Stimulated activated CD4-positive, alpha-beta T cell treated with anti-CD3 and anti-CD28 coated beads, Interleukin-12 subunit alpha, Interleukin-12 subunit beta, amount 100 ng/mL, for 4 hours (primary cell): Measurements from ENCODE around the gene SYNPO.

ENCODE experiments used
- DNase-seq: peaks from one replicate; pipeline ENCODE4 v3.0.0-alpha.2; 2020

Gene SYNPO

DNA sequence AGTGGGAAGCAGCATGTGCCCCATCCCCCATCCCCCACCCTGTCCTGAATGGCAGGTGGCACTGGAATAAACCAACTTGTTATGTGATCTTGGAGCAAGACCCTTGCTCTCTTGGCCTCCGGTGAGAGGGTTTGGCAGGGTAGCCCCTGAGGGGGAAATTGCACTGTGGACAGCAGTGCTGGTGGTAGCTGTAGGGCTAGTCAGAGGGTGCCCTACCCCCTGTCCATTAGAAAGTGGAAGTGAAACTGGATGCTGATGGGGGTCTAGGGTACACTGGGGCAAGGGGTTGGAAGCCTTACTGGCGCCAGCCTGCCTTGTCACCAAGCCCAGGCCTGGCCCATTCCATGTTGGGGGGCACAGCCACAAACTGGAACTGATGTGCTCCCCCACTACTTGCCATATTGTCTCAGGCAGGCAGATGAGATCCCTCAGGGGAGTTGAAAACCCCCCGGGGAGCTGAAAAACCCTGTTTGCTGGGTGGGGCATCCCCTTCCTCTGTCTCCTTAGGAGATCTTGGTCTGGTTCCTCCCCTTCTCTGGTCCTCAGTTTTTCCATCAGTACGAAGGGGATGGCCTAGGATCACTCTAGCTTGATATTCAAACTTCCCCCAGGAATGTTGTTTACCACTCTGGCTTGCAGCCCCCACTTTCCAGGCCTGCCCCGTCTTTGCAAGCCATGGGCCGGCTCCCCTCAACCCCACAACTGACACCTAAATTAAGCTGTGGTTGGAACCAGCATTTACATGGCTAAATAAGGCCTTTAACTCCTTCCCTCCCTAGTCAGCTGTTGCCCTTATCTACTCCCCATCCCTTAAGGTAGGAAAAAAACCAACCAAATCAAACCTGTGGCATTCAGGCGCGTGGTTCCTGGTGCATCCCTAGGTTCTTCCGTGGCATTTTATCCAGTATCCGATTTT, 14.4 kb upstream of the SYNPO start:
- DNase-seq: no peak

DNA sequence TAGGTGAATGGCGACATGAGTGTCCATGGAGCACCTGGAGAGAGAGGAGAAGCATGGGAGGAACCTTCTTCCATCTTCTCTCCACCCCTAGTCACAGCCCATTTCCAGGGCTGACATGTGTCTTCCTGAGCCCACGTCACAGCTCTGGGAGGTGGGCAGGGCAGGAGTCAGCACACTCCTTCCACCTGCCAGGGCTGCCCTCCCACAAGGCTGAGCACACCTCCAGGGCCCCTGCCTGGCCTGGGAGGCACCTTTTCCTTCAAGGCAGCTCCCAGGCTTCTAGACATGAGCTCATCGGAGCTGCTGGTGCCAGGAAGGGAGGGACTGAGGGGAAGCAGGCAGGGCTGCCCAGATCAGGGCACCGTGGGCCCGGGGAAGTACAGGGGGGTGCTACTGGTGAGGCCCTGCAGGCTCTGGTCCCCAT, 13.6 kb upstream of the SYNPO start:
- DNase-seq: no peak

DNA sequence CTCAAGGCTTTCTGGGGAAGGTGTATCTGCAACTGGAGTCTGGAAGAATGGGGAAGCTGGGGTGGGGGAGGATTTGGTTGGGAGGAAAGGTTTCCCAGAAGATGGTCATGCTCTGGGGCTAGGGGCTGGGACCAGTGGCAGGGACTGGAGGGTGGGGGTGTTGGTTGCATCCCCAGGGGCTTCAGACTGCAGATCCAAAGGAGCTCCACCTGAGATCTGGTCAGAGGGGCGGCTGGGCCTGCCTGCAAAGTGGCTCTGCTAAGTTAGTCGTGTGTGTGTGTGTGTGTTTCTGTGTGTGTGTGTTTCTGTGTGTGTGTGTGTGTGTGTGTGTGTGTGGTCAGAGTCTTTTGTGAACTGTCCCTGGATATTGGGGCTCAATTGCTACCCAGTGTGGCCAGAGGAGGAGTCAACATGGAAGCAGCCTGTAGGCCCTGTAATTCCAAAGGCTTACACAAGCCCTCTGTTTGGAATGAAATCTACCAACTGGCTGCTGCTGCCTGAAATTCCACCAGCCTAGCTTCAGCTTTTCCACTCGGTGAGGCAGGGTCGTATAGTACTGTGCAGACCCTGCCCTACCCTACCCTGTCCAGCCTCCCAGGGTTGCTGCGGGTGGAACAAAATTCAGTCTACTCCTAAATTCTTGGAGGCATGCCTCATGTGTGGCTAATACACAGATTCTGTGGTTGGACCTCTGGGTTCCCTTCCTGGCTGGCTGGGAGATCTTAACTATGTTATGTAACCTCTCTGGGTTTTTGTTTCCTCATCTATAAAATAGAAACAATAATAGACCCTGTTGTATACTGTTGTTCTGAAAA, 12.5 kb upstream of the SYNPO start:
- no peak for DNase-seq

DNA sequence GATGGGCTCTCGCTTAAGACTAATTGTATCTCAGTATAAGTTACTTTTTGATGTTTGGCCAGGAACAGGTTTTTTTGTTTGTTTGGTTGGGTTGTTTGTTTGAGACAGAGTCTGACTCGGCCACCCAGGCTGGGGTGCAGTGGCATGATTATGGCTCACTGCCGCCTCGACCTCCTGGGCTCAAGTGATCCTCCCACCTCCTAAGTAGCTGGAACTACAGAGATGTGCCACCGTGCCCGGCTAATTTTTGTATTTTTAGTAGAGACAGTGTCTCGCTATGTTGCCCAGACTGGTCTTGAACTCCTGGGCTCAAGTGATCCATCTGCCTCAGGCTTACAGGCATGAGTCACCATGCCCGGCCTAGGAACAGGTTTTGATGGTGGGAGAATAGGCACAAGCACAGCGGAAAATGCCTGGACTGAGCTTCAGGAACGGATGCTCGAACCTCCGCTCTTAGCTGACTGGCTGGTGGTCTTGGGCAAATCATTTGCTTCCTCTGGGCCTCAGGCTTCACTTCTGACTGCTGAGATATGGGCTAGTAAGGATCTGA, 11.4 kb upstream of the SYNPO start:
- DNase-seq: no peak

DNA sequence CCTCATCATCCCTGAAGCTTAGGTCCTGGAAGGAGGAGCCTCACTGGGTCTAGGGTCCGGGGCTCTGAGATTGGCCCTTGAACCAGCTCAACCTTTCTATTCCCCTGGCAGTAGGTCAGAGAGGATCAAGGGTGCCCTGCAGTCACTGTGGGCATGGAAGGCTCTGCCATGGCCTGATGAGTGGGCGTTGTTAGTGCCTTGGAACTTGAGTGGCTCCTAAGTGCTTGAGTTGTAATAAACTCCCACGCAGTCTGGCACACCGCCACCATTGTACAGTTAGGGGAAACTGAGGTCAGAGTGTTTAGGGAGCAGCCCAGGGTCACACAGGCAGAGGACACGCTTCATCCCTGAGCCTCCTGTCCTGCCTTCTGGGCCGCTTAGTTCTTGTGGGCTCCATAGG, 10.4 kb upstream of the SYNPO start:
- DNase-seq: no peak

DNA sequence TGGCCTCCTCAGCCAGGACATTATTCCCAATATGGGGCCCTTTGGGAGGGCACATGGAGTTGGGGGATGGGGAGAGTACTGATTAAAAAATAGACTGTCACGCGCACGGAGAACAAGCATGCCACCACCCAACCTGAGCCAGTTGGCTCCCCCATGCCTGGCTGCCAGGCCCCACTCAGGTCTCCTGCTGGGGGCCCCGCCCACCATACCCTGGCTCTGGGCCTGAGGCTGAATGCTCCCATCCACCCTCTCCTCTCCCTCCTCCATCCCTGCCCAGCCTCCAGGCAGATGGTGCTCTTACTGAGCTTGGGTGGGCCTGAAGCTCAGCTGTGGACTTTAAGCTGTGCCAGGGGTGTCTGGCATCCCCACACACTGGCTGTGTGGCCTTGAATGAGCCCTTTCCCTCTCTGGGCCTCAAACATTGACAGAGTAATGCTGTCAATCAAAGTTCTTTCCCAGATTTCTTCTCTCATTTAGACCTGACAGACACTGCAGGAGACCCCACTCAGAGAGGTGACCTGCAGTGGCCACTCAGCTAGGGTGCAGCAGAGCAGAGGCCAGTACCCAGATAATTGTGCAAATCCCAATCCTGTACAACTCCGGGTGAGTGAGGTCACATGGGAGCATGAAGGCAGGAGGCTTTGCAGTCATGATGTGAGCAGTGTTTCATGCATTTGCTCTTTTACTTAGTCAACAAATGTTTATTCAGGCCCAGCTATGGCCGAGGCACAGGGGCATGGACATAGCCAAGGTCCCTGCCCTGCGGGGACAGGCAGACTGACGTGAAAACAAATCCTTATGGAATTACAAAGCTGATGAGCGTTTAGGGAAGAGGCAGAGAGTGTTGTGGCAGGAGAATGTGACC, 9.8 kb upstream of the SYNPO start:
- no peak for DNase-seq

DNA sequence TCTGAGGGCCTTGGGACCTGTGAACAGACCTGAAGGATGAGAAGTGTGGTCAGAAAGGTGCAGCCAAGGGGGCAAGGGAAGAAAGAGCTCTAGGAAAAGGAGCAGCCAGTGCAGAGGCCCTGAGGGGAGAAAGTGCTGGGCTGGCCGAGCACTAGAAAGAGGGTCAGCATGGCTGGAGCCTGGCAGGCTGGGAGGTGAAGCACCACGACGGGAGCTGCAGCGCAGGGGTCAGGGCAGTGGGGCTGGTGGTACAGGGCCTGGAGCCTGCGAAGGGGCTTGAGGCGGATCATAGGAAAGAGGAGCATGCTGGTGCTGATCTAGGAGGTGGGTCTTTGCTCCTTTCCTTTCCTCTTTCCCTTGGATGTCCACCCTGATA, 9.1 kb upstream of the SYNPO start:
- DNase-seq: no peak

DNA sequence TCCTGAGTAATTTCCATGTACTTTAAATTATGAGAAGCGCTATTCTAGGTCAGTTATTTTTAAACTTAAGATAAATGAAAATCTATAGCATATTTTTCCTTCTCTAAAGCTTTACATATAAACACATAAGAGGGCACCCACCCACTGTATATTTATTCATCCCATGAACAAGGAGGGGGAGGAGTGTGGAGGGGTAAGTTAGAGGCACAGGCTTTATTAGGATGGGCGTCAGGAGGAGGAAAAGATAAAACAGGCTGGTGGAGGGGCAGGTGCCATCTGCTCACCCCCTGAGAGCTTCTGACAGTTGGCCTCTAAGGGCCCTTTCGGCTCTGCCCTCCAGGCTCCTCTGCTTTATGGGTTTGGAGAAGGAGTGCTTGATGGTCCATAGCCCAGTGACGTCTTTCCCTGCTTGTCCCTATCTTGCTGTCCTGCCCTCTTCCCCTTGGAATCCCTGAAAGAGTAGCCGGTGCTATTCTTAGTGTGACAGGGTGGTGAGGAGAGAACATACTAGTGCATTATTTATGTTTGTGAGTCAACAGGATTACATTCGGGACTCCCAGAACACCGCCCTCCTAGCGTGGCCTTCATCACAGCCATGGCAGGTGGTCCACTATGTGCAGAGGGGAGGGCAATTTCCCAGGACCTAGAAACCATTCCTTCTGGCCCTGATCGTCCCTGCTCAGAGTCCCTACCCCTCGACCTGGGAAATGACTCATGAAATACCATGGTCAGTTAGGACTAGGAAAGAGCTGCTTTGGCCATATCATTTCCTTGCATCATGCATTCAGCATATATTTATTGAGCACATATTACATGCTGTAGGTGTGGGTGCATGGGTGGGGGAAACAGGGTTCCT, 7.9 kb upstream of the SYNPO start:
- no peak for DNase-seq

DNA sequence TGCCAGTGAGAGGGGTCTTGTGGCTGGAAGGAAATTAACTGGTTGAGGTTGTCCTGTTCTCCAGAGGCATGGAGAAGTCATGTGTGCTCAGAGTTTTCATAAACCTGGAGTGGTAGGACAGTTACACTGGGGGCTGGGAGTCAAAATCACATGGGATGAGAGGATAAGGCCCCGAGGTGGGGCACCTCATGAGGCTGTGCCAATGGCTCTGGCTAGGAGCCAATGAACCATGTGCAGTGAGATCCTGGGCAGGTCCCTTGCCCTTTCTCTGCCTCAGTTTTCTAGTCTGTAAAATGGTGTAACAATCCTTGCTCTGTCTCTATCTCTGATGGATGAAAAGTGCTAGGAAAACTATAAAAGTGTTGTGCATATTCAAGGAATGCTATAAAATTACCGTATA, 7.0 kb upstream of the SYNPO start:
- DNase-seq: no peak

DNA sequence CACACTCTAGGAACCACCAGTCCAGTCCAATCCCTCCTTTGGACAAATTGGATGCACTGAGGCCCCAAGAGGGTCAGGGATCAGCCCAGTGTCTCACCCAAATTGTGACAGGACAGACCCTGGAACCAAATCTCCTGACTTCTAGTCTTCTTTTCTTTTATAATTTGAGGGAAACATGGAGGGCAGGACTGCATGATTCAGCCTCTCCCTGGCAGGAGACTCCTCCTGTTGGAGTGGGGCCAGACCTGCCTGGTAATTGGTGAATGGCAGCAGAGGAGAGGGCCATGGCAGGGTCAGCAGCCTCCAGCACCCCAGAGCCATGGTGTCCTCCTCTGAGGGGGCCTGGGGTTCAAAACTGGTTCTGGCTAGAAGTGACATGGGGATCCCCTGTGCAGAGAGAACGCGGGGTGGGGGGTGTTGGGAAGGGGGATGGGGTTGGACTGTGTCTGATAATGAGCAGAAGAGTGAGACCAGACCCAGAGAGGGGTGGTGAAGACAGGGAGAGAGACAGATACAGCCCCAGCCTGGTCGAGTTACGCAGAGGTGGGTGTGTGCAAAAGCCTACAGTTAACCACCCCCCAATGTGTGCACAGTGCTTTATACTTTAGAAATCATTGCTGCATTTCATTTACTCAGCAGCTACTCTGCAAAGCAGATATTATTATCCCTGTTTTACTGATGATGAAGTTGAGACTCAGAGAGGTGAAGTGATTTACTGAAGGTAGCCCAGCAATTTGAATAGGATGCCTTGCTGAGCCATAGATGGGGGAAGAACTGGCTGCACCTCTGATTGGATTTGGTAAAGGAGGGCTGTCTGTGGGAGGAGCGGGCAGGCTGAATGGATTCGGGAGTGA, 3.8 kb upstream of the SYNPO start:
- DNase-seq: no peak

DNA sequence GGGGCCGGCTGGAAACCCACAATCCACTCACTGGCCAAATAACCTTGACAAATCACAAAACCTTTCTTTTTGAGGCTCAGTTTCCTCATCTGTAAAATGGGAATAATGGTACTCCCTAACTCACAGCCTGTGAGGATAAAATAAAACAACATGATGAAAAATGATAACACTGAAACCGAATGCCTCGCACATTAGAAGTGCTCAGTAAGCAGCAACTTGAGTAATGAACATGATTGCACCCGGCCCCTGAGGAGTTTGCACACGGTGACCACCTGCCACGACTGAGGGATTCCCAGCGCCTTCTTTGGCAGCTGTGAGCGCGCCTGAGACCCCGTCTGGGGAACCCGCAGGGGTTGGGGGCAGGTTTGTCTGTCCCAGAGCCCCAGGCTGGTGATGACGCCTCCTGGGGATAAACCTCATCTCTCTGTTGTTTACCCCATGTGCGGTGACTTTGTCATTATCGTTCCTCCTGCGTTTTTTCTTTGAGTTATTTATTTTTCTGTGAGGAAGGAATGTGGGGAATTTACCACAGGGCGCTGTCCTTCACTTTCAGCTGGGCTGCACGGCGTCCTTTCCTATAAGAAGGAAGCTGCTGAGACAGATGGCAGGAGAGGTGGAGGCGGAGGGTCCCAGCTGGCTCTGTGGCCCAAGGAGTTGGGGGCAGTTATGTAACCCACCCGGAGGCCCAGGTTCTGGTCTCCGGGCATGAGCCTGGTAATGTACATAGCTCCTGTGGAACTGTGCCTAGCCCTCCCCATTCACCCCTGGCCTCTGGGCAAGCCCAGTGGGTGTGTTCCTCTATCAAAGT, 3.0 kb upstream of the SYNPO start:
- DNase-seq: no peak

DNA sequence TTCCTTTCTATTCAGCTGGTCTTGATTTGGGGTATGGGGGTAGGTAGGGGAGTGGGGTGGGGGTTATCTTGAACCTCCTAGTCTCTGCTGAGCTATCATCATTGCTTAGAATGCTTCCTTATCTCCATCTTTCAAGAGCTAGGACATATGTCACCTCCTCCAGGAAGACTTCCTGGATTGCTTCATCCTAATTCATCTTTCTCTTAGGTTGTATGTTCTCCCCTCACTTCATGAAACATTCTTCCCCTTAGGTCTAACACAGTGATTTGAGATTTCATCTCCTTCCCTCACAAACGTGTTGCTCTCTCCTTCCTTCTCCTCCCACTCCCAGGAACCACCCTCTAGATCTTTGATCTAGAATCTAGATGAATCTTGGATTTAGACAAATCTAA, 2.4 kb upstream of the SYNPO start:
- DNase-seq: no peak

DNA sequence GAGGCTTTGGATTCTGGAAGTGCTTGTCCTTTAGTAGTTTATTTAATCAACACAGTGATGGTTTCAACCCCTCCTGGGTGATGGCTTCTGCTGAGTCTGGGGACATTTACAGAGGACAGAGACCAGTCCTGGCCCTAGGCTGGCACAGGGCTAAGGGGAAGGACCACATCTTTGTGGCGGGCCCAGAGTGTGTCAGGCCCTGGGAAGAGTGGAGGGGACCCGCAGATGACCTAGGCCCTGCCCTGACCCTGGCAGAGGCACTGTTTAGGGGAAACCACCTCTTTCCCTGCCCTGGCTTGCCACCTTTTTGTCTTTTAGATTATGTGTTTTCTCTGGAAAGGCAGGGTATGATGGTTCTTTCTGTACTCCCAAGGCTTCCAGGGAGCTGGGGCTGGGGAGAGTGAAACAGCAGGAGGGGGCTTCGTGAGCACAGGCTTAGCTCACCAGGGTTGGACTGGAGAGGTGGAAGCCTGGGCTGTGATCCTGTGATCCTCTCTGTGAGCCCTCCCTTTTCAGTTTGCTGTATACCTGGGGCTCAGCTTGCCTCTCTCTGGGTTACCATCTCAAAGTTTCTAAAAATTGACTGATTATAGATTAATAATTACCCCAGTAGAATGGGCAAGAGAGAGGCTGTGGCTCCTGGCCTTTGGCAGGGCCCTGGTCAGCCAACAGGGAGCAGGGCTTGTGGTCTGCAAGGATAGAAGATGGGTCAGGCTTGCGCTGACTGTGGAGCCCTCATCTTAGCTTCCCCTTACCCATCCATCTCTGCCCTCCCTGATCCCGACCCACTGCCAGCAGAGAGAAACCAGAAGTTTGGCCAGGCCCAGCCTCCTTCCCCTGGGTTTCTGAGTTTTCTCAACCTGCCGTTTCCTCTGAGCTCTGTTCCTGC, 1.7 kb upstream of the SYNPO start:
- no peak for DNase-seq

DNA sequence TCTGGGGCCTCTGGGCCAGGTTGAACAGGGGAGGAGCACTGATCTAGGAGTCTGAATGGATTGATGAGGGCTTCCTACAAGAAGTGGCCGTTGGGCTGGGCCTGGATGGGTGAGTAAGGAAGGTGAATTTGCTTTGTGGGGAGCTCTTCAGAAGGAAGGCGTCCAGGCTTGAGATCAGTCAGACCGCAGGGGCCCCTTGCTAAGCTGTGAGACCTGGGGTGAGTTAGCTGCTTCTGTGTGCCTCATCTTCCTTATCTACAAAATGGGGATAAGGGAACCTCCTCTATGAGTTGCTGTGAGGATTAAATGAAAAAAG, 1.1 kb upstream of the SYNPO start:
- no peak for DNase-seq

DNA sequence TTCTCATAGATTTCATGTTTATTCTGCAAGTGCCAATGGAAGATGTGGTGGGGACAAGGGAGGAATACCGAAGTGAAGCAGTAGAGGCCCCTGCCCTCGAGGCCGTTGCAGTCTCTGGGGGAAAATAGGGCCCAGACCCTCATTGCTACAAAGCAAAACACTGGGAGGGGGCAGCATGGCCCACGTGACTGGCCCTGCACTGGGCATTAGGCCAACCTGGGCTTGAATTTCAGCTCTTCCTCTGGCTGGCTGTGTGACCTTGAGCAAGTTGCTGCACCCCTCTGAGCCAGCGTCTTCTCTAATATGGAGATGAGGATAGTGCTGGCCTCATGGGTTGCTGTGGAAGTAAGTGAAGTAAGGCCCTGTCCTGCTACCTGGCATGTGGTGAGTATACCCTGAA, 709 bp upstream of the SYNPO start:
- no peak for DNase-seq

DNA sequence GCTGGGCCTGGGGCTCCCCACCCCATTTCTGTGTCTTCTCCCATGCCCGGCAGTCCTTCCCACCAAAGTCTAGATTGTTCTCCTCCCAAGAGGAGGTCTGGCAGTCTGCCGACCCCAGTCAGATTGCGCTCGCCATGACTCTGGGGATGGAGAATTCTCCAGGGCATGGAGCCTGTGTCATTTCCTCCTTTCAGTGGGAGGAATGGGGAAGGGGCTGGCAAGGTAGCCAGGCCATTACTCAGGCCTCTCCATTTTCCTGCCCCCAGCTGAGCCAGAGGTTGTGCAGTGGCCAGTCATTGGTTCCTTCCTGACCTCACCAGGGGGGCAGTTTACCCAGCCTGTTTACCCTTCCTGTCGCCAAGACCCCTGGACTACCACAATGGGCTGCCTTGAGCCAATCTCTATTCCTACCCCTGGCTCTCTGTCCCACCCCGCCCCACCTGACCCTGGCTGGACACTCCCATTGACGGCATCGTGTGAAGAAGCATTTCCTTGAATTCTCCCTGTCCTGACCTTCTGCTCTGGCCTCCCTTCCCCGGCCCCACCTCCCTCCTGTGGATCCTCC, 628 bp downstream of the SYNPO start:
- DNase-seq: no peak

DNA sequence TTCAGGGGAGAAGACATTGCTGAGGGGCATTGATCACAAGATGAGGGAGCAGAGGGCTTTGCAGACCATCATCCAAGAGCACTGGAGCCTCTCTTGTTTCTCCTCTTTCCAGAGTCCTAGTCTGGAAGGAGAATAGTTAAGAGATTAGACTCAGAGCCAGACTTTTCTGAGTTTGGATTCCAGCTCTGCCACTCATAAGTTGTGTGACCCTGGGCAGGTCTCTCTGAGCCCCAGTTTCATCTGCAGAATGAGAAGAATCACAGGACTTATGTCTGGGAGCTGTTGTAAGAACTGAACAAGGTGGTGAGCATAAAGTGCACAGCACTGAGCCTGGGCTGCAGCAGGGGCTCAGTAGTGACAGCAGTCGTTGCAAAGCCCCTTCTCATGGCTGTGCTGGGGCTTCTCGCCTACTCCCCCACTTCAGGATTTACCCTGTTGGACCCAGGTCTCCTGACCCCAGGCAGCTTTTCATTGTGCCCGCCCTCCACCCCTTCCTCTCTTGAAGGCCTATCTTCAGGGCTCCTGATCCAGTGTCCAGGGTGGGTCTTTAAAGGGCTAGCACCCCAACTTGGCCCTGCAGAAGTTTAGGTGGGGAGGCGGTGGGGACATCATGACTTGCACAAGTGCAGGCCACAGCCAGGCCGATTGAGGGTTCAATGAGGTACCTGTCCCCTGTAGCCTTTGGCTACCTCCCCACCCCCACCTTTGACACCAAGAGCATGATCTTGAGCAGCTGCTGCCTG, 1.5 kb downstream of the SYNPO start:
- DNase-seq: no peak

DNA sequence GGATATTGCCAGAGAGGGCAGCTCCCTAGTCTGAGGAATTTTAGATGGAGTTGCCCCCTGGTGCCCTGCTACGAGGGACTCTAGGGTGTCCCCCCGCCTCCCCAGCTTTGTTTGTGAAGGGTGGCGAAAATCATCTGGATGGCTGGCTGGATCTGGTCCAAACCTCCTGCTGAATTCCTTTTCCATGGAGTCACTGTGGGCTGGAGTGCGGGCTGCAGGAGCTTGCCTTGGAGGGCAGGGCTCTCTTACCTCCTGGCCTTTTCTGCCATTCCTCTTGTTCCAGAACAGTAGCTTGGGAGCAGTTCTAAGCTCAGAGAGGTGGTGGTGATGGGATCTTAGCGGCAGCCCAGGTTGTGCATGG, 2.1 kb downstream of the SYNPO start:
- DNase-seq: no peak
